NCI-H2196 (cell line): Measurements from ENCODE around the gene IL1RAPL1.

Source experiments
- DNase-seq: peaks from one replicate; lab custom pipeline; 2025; ENCODE audit not compliant: unreplicated experiment; lab: John Stamatoyannopoulos, UW

Gene IL1RAPL1

GRCh38 chrX:29962061-29962460 lies 1374.8 kb downstream of the IL1RAPL1 start:
- DNase-seq: no peak

- no peak for DNase-seq
Measured at GRCh38 chrX:29965634-29966033, 1378.4 kb downstream of the IL1RAPL1 start.

GRCh38 chrX:29992083-29992482 lies 1404.8 kb downstream of the IL1RAPL1 start:
- no peak for DNase-seq

GRCh38 chrX:30005813-30006212 lies 1418.6 kb downstream of the IL1RAPL1 start:
- DNase-seq: no peak
